GM12878 (cell line): ENCODE results near the gene PKD2. TPM values are rescaled to one million over a fixed set of nuclear protein-coding genes. Genes with fewer than 3 reads are reported as not detected.

Experiments used
- ATAC-seq: fragments of 200-7000 bp; cut with Tn5 transposase; 3 replicates; pipeline ENCODE4 v1.9.1; 2020; ENCODE audit warnings: mild to moderate bottlenecking, moderate library complexity
- BruUV-seq: library from RNA; stranded (reverse); fragments of 400-500 nt; replicated peaks from 2 replicates; lab custom pipeline; 2021; lab: Mats Ljungman, UMichigan
- CTCF ChIA-PET: fragments of 300-600 bp; sonication (Branson Sonifier 250); formaldehyde crosslinking; extraction: SDS; loops from one replicate; lab custom pipeline; 2021; ENCODE audit warnings: inconsistent platforms; lab: Yijun Ruan, JAX
- POLR2A ChIA-PET: fragments of 350-600 bp; formaldehyde crosslinking; extraction: SDS; loops from one replicate; lab custom pipeline; 2021; ENCODE audit warnings: inconsistent platforms; lab: Charles Lee
- RAD21 ChIA-PET: fragments of 300-600 bp; sonication (Branson Sonifier 250); formaldehyde crosslinking; loops from one replicate; lab custom pipeline; 2023; ENCODE audit warnings: antibody characterized with exemption; ENCODE audit not compliant: unreplicated experiment; lab: Charles Lee
- SMC1A ChIA-PET: fragments of 300-600 bp; sonication (Branson Sonifier 250); formaldehyde crosslinking; loops from one replicate; lab custom pipeline; 2023; ENCODE audit not compliant: unreplicated experiment, uncharacterized antibody; lab: Charles Lee
- DNase-seq: peaks from one replicate; pipeline ENCODE4 v3.0.0-alpha.2; 2011; ENCODE audit warnings: low read depth, low spot score
- FAIRE-seq: peaks from 3 replicates; lab custom pipeline; 2011; peaks lifted over from hg19 to GRCh38; lab: Jason Lieb, UNC
- H2AFZ ChIP-seq: 2 replicates; pipeline ENCODE4 v1.6.0; 2011; ENCODE audit warnings: low read depth, low read length, control low read depth; ENCODE audit not compliant: control insufficient read depth
- H3K27ac ChIP-seq: 2 replicates; pipeline ENCODE4 v1.5.1; 2011; ENCODE audit warnings: control low read depth; ENCODE audit not compliant: control insufficient read depth, insufficient read depth
- H3K27me3 ChIP-seq, 2 experiments: replicated peaks in 1 of 2; 2 replicates each; pipeline versions ENCODE4 v1.6.0 to v1.6.1; 2011; ENCODE audit warnings: low read length in 1 of 2; ENCODE audit not compliant: control insufficient read depth in 2 of 2, insufficient read depth in 2 of 2
- H3K36me3 ChIP-seq, 2 experiments: 2 replicates each; pipeline ENCODE4 v1.5.1; 2011; ENCODE audit warnings: low read length in 1 of 2; ENCODE audit not compliant: control insufficient read depth in 2 of 2, insufficient read depth in 2 of 2
- H3K4me1 ChIP-seq: 2 replicates; pipeline ENCODE4 v1.6.1; 2011; ENCODE audit warnings: mild to moderate bottlenecking, low read length, moderate library complexity, mixed read lengths; ENCODE audit not compliant: control insufficient read depth, insufficient read depth
- H3K4me2 ChIP-seq: 2 replicates; pipeline ENCODE4 v1.6.0; 2011; ENCODE audit warnings: control low read depth; ENCODE audit not compliant: control insufficient read depth, insufficient read depth
- H3K4me3 ChIP-seq: fragments of 200-600 bp; sonication (generic); 2 replicates; pipeline ENCODE4 v1.5.1; 2016
- H3K79me2 ChIP-seq: 2 replicates; pipeline ENCODE4 v1.6.0; 2011; ENCODE audit warnings: low read length; ENCODE audit not compliant: control insufficient read depth, insufficient read depth
- H3K9ac ChIP-seq: 2 replicates; pipeline ENCODE4 v1.8.0; 2011; ENCODE audit warnings: low read length, control low read depth, mixed read lengths; ENCODE audit not compliant: control insufficient read depth, insufficient read depth
- H3K9me3 ChIP-seq: replicated peaks from 3 replicates; pipeline ENCODE4 v1.5.1; 2011; ENCODE audit warnings: mild to moderate bottlenecking, low read length; ENCODE audit not compliant: control insufficient read depth, insufficient read depth
- H4K20me1 ChIP-seq: 2 replicates; pipeline ENCODE4 v1.6.0; 2011; ENCODE audit not compliant: control insufficient read depth, insufficient read depth
- E2F8 ChIP-seq: fragments of 450-650 bp; IDR thresholded peaks from 2 replicates; pipeline ENCODE4 v1.6.1; 2018; ENCODE audit warnings: mild to moderate bottlenecking, low read depth, moderate library complexity; ENCODE audit not compliant: partially characterized antibody
- EP300 ChIP-seq, 2 experiments: fragments of 150-350 bp in 1 of 2; IDR thresholded peaks; 2 replicates each; pipeline ENCODE4 v1.6.1; 2011 to 2012; ENCODE audit warnings: low read depth in 2 of 2, low read length in 2 of 2, borderline replicate concordance in 1 of 2, improper control_type of control experiment in 1 of 2, inconsistent platforms in 1 of 2; ENCODE audit not compliant: control insufficient read depth in 1 of 2
- ESRRA ChIP-seq: IDR thresholded peaks from 2 replicates; pipeline ENCODE4 v1.6.1; 2012; ENCODE audit warnings: mild to moderate bottlenecking, low read length, improper control_type of control experiment
- IKZF1 ChIP-seq: fragments of 450-650 bp; conservative IDR thresholded peaks from 2 replicates; pipeline ENCODE4 v1.6.1; 2017; ENCODE audit warnings: antibody characterized with exemption, mild to moderate bottlenecking
- KDM1A ChIP-seq: fragments of 200-600 bp; sonication (generic); IDR thresholded peaks from 2 replicates; pipeline ENCODE4 v1.6.1; 2016; ENCODE audit warnings: borderline replicate concordance
- MEF2A ChIP-seq: IDR thresholded peaks from 2 replicates; pipeline ENCODE4 v1.6.1; 2011; ENCODE audit warnings: low read depth, mild to moderate bottlenecking, low read length, moderate library complexity; ENCODE audit not compliant: insufficient read depth
- MTA2 ChIP-seq: fragments of 450-650 bp; IDR thresholded peaks from 2 replicates; pipeline ENCODE4 v1.6.1; 2016; ENCODE audit warnings: low read depth, mild to moderate bottlenecking, moderate library complexity
- NR2F1 ChIP-seq: fragments of 450-650 bp; conservative IDR thresholded peaks from 2 replicates; pipeline ENCODE4 v1.6.1; 2017; ENCODE audit warnings: mild to moderate bottlenecking
- RAD51 ChIP-seq: fragments of 450-650 bp; IDR thresholded peaks from 2 replicates; pipeline ENCODE4 v1.6.1; 2016; ENCODE audit warnings: moderate library complexity, mild to moderate bottlenecking, inconsistent platforms
- STAT3 ChIP-seq: IDR thresholded peaks from 2 replicates; pipeline ENCODE4 v1.6.1; 2011; ENCODE audit warnings: low read depth, low read length, improper control_type of control experiment
- TAF1 ChIP-seq: IDR thresholded peaks from 2 replicates; pipeline ENCODE4 v1.6.1; 2011; ENCODE audit warnings: mild to moderate bottlenecking, low read depth, low read length, borderline replicate concordance
- TCF3 ChIP-seq: IDR thresholded peaks from 2 replicates; pipeline ENCODE4 v1.6.1; 2012; ENCODE audit warnings: low read depth, mild to moderate bottlenecking, low read length, borderline replicate concordance; ENCODE audit not compliant: insufficient read depth
- YBX1 ChIP-seq: fragments of 450-650 bp; IDR thresholded peaks from 2 replicates; pipeline ENCODE4 v1.6.1; 2016; ENCODE audit warnings: antibody characterized with exemption
- ZNF384 ChIP-seq: IDR thresholded peaks from 2 replicates; pipeline ENCODE4 v1.6.1; 2012; ENCODE audit warnings: low read depth, mild to moderate bottlenecking, low read length, improper control_type of control experiment, borderline replicate concordance
- WGBS: methylation state at CpG from one replicate; pipeline ENCODE4 v1.1.6; 2016; ENCODE audit warnings: low lambda C conversion rate; ENCODE audit not compliant: insufficient replicate concordance, insufficient coverage; ENCODE audit errors: missing lambda C conversion rate; 5-methylcytosine and 5-hydroxymethylcytosine counted together
- in situ Hi-C: fragments of 300-500 bp; cut with MboI; formaldehyde crosslinking; loops from 9 replicates; pipeline ENCODE4 v1.14.3; 2018; ENCODE audit warnings: mixed read lengths
- intact Hi-C: fragments of 100-400 bp; cut with micrococcal nuclease; formaldehyde crosslinking; loops from one replicate; pipeline ENCODE4 v1.14.2; 2022; ENCODE audit not compliant: unreplicated experiment
- polyA plus RNA-seq, 11 experiments: library from polyadenylated mRNA; depleted of rRNA in 4 of 11; unstranded in 6 of 11; stranded (reverse) in 5 of 11; fragments of >200 nt; fragmentation: Nextera tagmentation in 4 of 11; fragmentation: Illumina TruSeq in 1 of 11; extraction: Ambion mirVana in 4 of 11; extraction: Trizol in 1 of 11; gene quantifications; 1 replicate in 1 of 11; 2 replicates in 10 of 11; pipeline versions ENCODE4 v1.2.1 to v1.2.3, GENCODE V29; 2011 to 2016; ENCODE audit warnings: inconsistent platforms in 2 of 11, missing spikeins in 2 of 11, low read depth in 1 of 11
- total RNA-seq, 4 experiments: library from RNA; depleted of rRNA in 3 of 4; stranded (reverse); fragments of >200 nt in 3 of 4; fragmentation: Illumina TruSeq in 1 of 4; extraction: Trizol in 1 of 4; gene quantifications; 2 replicates each; pipeline versions ENCODE4 v1.2.1 to v1.2.3, GENCODE V29; 2013 to 2021

Gene PKD2
- total and polyA plus RNA-seq, 10 of the 15 experiments (the other 5 are each of a cell fraction or from before 2014, with no cell fraction given): 2.0 to 13.8 (median 8.4) TPM

GRCh38 chr4:88014386-88014905, 7.0 kb downstream of the PKD2 start:
- Histone ChIP-seq H3K4me1 (peaks cover 15% of the 10 kb centered on the region), H2AFZ (no peak overlapping the region), H3K27ac (no peak overlapping the region), H3K9ac (no peak overlapping the region), H3K79me2 (peaks cover 20% of the 10 kb centered on the region)
- in situ Hi-C loops: no loop called here
- POLR2A ChIA-PET: no interaction called here
- no peak for TF ChIP-seq MEF2A
- TF ChIP-seq MTA2: no peak
- TF ChIP-seq TAF1: no peak
- no peak for TF ChIP-seq IKZF1
- TF ChIP-seq STAT3: no peak
- TF ChIP-seq NR2F1: no peak
- TF ChIP-seq YBX1: no peak
- TF ChIP-seq ZNF384: no peak
- TF ChIP-seq KDM1A: no peak
- no peak for TF ChIP-seq EP300 (IDR thresholded peaks at IDR 0.05; ENCODE audit: borderline replicate concordance in 1 of 2, control insufficient read depth in 1 of 2, low read depth in 2 of 2, low read length in 2 of 2)
- no peak for TF ChIP-seq RAD51
- TF ChIP-seq E2F8: no peak
- no peak for TF ChIP-seq TCF3
- TF ChIP-seq ESRRA: no peak
- TF ChIP-seq, all 136 proteins: peak for 0
- ChIA-PET SMC1A (interaction anchor here (0.9 to 1.8 kb wide), 3 partner anchors 19 to 410 kb away, joined by 3 read pairs; no protein-coding TSS in a partner anchor), CTCF (interaction anchor here (0.6 to 2.3 kb wide), 2 partner anchors 19 to 625 kb away, joined by 3 to 7 read pairs; no protein-coding TSS in a partner anchor), RAD21 (interaction anchor here (2.8 kb wide), 1 partner anchor 19 kb away, joined by 9 read pairs; no protein-coding TSS in a partner anchor)
- Histone ChIP-seq H3K36me3 (no peaks in the 10 kb centered on the region), H3K4me2 (no peak overlapping the region), H3K9me3 (no peaks in the 10 kb centered on the region), H4K20me1 (no peaks in the 10 kb centered on the region), H3K27me3 (no peaks in the 10 kb centered on the region), H3K4me3 (no peak overlapping the region)
- ATAC-seq (no peak), DNase-seq (no peak), FAIRE-seq (no peak)
- 96% methylated on average over 3 of the region's 3 CpGs for WGBS
- no TSS peak for BruUV-seq
- intact Hi-C loops: no loop called here
